22Rv1 (cell line): ENCODE measurements around the gene WDR44.

Experiments used
- ZFX ChIP-seq: fragments of 450-650 bp; IDR thresholded peaks from 2 replicates; pipeline ENCODE4 v1.6.1; 2017; ENCODE audit warnings: antibody characterized with exemption, borderline replicate concordance
- TF ChIP-seq, protein P1 (sequence below): fragments of 450-650 bp; IDR thresholded peaks from 2 replicates; pipeline ENCODE4 v1.5.1; 2017; ENCODE audit warnings: mild to moderate bottlenecking

DNA sequence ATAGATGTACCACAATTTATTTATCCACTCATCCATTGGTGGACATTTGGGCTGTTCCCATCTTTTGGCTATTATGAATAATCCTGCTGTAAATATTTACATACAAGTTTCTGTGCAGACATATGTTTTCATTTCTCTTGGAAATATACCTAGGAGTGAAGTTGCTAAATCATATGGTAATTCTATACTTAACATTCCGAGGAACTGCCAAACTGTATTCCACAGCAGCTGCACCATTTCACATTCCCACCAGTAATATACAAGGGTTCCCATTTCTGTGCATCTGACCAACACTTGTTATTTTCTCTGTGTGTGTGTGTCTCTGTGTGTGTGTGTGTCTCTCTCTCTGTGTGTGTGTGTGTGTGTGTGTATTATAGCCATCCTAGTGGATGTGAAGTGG, 134.3 kb downstream of the WDR44 start:
- TF ChIP-seq, protein P1, sequence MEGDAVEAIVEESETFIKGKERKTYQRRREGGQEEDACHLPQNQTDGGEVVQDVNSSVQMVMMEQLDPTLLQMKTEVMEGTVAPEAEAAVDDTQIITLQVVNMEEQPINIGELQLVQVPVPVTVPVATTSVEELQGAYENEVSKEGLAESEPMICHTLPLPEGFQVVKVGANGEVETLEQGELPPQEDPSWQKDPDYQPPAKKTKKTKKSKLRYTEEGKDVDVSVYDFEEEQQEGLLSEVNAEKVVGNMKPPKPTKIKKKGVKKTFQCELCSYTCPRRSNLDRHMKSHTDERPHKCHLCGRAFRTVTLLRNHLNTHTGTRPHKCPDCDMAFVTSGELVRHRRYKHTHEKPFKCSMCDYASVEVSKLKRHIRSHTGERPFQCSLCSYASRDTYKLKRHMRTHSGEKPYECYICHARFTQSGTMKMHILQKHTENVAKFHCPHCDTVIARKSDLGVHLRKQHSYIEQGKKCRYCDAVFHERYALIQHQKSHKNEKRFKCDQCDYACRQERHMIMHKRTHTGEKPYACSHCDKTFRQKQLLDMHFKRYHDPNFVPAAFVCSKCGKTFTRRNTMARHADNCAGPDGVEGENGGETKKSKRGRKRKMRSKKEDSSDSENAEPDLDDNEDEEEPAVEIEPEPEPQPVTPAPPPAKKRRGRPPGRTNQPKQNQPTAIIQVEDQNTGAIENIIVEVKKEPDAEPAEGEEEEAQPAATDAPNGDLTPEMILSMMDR = no peak
- no peak for TF ChIP-seq ZFX
